ENCODE data around the gene ANKRD17.

GRCh38 chr4:73259571-73260090, 1.0 kb upstream of the ANKRD17 start:
- TF ChIP-seq GATA2 (IDR thresholded peaks at IDR 0.05; ENCODE audit: low read depth, low read length) = no peak
- TF ChIP-seq GATA3 (IDR thresholded peaks at IDR 0.05; ENCODE audit: low read depth, low read length) = no peak

Data from SH-SY5Y (cell line).